HCT116 (cell line): ENCODE results near the gene SLC39A13. TPM values are rescaled to one million over a fixed set of nuclear protein-coding genes. Genes with fewer than 3 reads are reported as not detected.

ENCODE experiments used
- ATAC-seq: fragments of 200-7000 bp; cut with Tn5 transposase; 2 replicates; pipeline ENCODE4 v1.9.1; 2020; ENCODE audit warnings: mild to moderate bottlenecking, moderate library complexity
- BruUV-seq: library from RNA; stranded (reverse); fragments of 400-500 nt; replicated peaks from 2 replicates; lab custom pipeline; 2021; lab: Mats Ljungman, UMichigan
- CTCF ChIA-PET: fragments of 300-600 bp; sonication (Branson Sonifier 250); formaldehyde crosslinking; loops from one replicate; lab custom pipeline; 2021; ENCODE audit warnings: antibody characterized with exemption; lab: Charles Lee
- POLR2A ChIA-PET: fragments of 300-600, 350-600 bp; sonication (Branson Sonifier 250); formaldehyde crosslinking; loops from one replicate; lab custom pipeline; 2021; ENCODE audit warnings: antibody characterized with exemption; lab: Charles Lee
- RAD21 ChIA-PET, 2 experiments: fragments of 300-600 bp; sonication (Branson Sonifier 250); formaldehyde crosslinking; loops; one replicate each; lab custom pipeline; 2023; ENCODE audit warnings: low total read pairs in 2 of 2; ENCODE audit not compliant: uncharacterized antibody in 2 of 2, unreplicated experiment in 2 of 2, low non-redundant PET in 1 of 2; lab: Charles Lee
- DNase-seq: peaks from one replicate; pipeline ENCODE4 v3.0.0-alpha.2; 2010; ENCODE audit warnings: low read depth, low spot score
- H2AFZ ChIP-seq: fragments of 200-600 bp; shearing (Covaris generic), sonication (generic); 2 replicates; pipeline ENCODE4 v1.6.1; 2017; ENCODE audit warnings: low read depth, mixed run types, mixed read lengths, antibody characterized with exemption, low read length; ENCODE audit not compliant: poor library complexity, severe bottlenecking
- H3K27ac ChIP-seq: 2 replicates; pipeline ENCODE4 v1.5.1; 2012; ENCODE audit warnings: low read depth, low read length
- H3K27me3 ChIP-seq: fragments of 200-600 bp; sonication (generic); 2 replicates; pipeline ENCODE4 v1.6.1; 2016; ENCODE audit warnings: mixed run types, low read length, mixed read lengths; ENCODE audit not compliant: insufficient read depth
- H3K36me3 ChIP-seq, 2 experiments: fragments of 200-500 bp in 1 of 2; fragments of 200-600 bp in 1 of 2; sonication (Bioruptor generic) in 1 of 2; sonication (generic) in 1 of 2; 2 replicates each; pipeline versions ENCODE4 v1.5.1 to v1.6.1; 2014 to 2016; ENCODE audit warnings: low read length in 2 of 2, inconsistent platforms in 1 of 2, mixed read lengths in 1 of 2, mixed run types in 1 of 2; ENCODE audit not compliant: insufficient read depth in 2 of 2, control insufficient read depth in 1 of 2
- H3K4me1 ChIP-seq, 2 experiments: fragments of 200-600 bp in 1 of 2; sonication (generic) in 1 of 2; 2 replicates each; pipeline versions ENCODE4 v1.5.1 to v1.6.1; 2012 to 2017; ENCODE audit warnings: low read length in 2 of 2, inconsistent platforms in 1 of 2, mild to moderate bottlenecking in 1 of 2, mixed read lengths in 1 of 2, mixed run types in 1 of 2, moderate library complexity in 1 of 2; ENCODE audit not compliant: insufficient read depth in 2 of 2, control insufficient read depth in 1 of 2
- H3K4me2 ChIP-seq: fragments of 200-600 bp; sonication (generic); 2 replicates; pipeline ENCODE4 v1.6.1; 2017; ENCODE audit warnings: mixed run types, low read length, mixed read lengths
- H3K4me3 ChIP-seq, 2 experiments: fragments of 200-600 bp in 1 of 2; sonication (generic) in 1 of 2; replicated peaks in 1 of 2; 2 replicates each; pipeline ENCODE4 v1.5.1; 2011 to 2016; ENCODE audit warnings: low read length in 2 of 2, control low read depth in 1 of 2, low read depth in 1 of 2, mild to moderate bottlenecking in 1 of 2, mixed read lengths in 1 of 2, mixed run types in 1 of 2
- H3K79me2 ChIP-seq: fragments of 200-600 bp; sonication (generic); 2 replicates; pipeline ENCODE4 v1.6.1; 2017; ENCODE audit warnings: mild to moderate bottlenecking, mixed run types, low read length, moderate library complexity, mixed read lengths; ENCODE audit not compliant: insufficient read depth
- H3K9ac ChIP-seq: fragments of 200-600 bp; sonication (generic); 2 replicates; pipeline ENCODE4 v1.6.1; 2016; ENCODE audit warnings: low read length, mixed read lengths
- H3K9me2 ChIP-seq: fragments of 200-600 bp; sonication (generic), shearing (Covaris generic); 2 replicates; pipeline ENCODE4 v1.6.1; 2017; ENCODE audit warnings: mixed run types, mild to moderate bottlenecking, moderate library complexity; ENCODE audit not compliant: insufficient read depth
- H3K9me3 ChIP-seq, 2 experiments: fragments of 200-500 bp in 1 of 2; fragments of 200-600 bp in 1 of 2; sonication (Bioruptor generic) in 1 of 2; sonication (generic) in 1 of 2; 2 replicates each; pipeline ENCODE4 v1.6.1; 2014 to 2017; ENCODE audit warnings: low read length in 2 of 2, mixed read lengths in 2 of 2, inconsistent platforms in 1 of 2, low read depth in 1 of 2, mild to moderate bottlenecking in 1 of 2, mixed run types in 1 of 2, moderate library complexity in 1 of 2; ENCODE audit not compliant: control insufficient read depth in 1 of 2, insufficient read depth in 1 of 2
- H4K20me1 ChIP-seq: fragments of 200-600 bp; sonication (generic), shearing (Covaris generic); 2 replicates; pipeline ENCODE4 v1.6.1; 2017; ENCODE audit warnings: mixed run types, mild to moderate bottlenecking, moderate library complexity; ENCODE audit not compliant: insufficient read depth
- CBX3 ChIP-seq: IDR thresholded peaks from 2 replicates; pipeline ENCODE4 v1.6.1; 2012; ENCODE audit warnings: low read depth
- EGR1 ChIP-seq: IDR thresholded peaks from 2 replicates; pipeline ENCODE4 v1.6.1; 2012; ENCODE audit warnings: low read depth
- EZH2 ChIP-seq: fragments of 200-600 bp; sonication (generic); IDR thresholded peaks from 2 replicates; pipeline ENCODE4 v1.6.1; 2017; ENCODE audit warnings: antibody characterized with exemption, mixed run types
- EZH2phosphoT487 ChIP-seq: fragments of 200-600 bp; IDR thresholded peaks from 2 replicates; pipeline ENCODE4 v1.6.1; 2018; ENCODE audit warnings: antibody characterized with exemption, borderline replicate concordance
- FOSL1 ChIP-seq: IDR thresholded peaks from 2 replicates; pipeline ENCODE4 v1.6.1; 2012; ENCODE audit warnings: low read depth
- POLR2A ChIP-seq: IDR thresholded peaks from 2 replicates; pipeline ENCODE4 v1.7.0; 2011; ENCODE audit warnings: borderline replicate concordance; ENCODE audit not compliant: insufficient read depth, insufficient read length; ENCODE audit errors: extremely low read depth
- POLR2AphosphoS5 ChIP-seq: IDR thresholded peaks from 2 replicates; pipeline ENCODE4 v1.6.1; 2011; ENCODE audit warnings: mild to moderate bottlenecking, low read depth, low read length, moderate library complexity
- RAD21 ChIP-seq: IDR thresholded peaks from 2 replicates; pipeline ENCODE4 v1.6.1; 2012; ENCODE audit warnings: low read depth, mild to moderate bottlenecking
- SIN3A ChIP-seq: IDR thresholded peaks from 2 replicates; pipeline ENCODE4 v1.6.1; 2012; ENCODE audit warnings: low read depth
- SRF ChIP-seq: IDR thresholded peaks from 2 replicates; pipeline ENCODE4 v1.6.1; 2012; ENCODE audit warnings: low read depth
- YY1 ChIP-seq: IDR thresholded peaks from 2 replicates; pipeline ENCODE4 v1.6.1; 2011; ENCODE audit warnings: low read length, low read depth, moderate library complexity, mild to moderate bottlenecking; ENCODE audit not compliant: insufficient replicate concordance; ENCODE audit errors: extremely low read depth
- intact Hi-C: fragments of 100-400 bp; cut with micrococcal nuclease; formaldehyde crosslinking; loops from 2 replicates; pipeline ENCODE4 v1.10.0; 2022
- total RNA-seq: library from RNA; stranded (reverse); gene quantifications from one replicate; pipeline ENCODE4 v1.2.1, GENCODE V29; 2021; ENCODE audit not compliant: unreplicated experiment
- TF ChIP-seq, protein P1 (sequence below): IDR thresholded peaks from 2 replicates; pipeline ENCODE4 v1.6.1; 2012
- TF ChIP-seq, protein P2 (sequence below): IDR thresholded peaks from 2 replicates; pipeline ENCODE4 v1.6.1; 2012; ENCODE audit warnings: low read depth

Gene SLC39A13
- total RNA-seq, 1 experiment from 2014 or later: 23.9 TPM

DNA sequence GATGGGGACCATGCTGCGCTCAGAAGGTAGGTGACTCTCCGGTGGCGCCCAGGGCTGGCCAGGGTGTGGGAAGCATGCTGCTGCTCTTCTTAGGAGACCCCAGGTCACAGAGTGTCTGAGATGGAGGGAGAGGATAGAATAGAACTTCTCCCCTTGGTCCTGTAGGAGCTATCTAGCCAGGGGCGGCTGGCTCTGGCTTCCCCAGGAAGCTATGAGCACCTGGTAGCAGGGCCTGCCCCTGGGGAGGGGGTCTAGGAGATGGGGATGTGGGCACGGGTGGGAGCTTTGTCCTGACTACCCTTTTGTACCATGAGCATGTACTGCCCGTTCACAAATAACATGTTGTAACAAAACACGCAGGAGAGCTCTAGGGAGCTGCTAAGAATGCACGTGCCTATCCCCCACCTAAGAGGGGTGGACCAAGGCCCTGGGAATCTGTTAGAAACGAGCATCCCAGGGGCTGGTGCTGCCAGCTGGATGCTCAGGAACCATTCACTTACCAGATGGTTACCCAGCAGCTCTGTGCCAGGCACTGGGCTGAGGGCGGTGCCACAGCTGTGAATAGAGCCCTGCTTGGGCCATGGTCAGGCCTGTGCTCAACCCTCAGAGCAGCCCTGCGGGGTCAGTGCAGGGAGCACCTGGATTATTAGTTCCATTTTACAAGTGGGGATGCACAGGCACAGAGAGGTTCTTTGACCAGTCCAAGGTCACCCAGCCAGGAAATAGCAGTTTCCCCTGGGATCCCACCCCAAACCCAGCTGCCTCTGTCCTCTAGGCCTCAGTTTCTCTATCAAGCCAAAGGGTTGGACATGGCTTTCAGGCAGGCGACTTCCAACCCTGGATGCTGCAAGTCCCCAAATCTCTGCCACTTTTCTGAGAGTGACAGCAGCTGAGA lies 2.2 kb downstream of the SLC39A13 start:
- no peak for DNase-seq
- Histone ChIP-seq H3K79me2 (peaks cover 7% of the 10 kb centered on the region; the same call in 1 of the 2 replicates), H3K4me2 (no peak overlapping the region), H3K27me3 (no peaks in the 10 kb centered on the region), H3K27ac (no peak overlapping the region), H4K20me1 (no peaks in the 10 kb centered on the region), H3K9me3 (no peaks in the 10 kb centered on the region), H3K36me3 (peaks cover 0 to 4% of the 10 kb centered on the region in 2 experiments; a peak in 2 of 4 replicates), H3K9me2 (no peaks in the 10 kb centered on the region), H3K4me1 (peaks cover 32 to 41% of the 10 kb centered on the region in 2 experiments), H3K9ac (no peak overlapping the region), H3K4me3 (no peak overlapping the region), H2AFZ (no peak overlapping the region)
- ATAC-seq: no peak
- RAD21 ChIA-PET: no interaction called here
- POLR2A ChIA-PET: no interaction called here
- intact Hi-C loops: no loop called here
- CTCF ChIA-PET: interaction anchor here (0.8 to 1.7 kb wide), 2 partner anchors 16 to 36 kb away, joined by 4 to 12 read pairs; partner anchors contain the start of gene PSMC3
- no peak for TF ChIP-seq EZH2phosphoT487
- no peak for TF ChIP-seq FOSL1
- no TSS peak for BruUV-seq

DNA sequence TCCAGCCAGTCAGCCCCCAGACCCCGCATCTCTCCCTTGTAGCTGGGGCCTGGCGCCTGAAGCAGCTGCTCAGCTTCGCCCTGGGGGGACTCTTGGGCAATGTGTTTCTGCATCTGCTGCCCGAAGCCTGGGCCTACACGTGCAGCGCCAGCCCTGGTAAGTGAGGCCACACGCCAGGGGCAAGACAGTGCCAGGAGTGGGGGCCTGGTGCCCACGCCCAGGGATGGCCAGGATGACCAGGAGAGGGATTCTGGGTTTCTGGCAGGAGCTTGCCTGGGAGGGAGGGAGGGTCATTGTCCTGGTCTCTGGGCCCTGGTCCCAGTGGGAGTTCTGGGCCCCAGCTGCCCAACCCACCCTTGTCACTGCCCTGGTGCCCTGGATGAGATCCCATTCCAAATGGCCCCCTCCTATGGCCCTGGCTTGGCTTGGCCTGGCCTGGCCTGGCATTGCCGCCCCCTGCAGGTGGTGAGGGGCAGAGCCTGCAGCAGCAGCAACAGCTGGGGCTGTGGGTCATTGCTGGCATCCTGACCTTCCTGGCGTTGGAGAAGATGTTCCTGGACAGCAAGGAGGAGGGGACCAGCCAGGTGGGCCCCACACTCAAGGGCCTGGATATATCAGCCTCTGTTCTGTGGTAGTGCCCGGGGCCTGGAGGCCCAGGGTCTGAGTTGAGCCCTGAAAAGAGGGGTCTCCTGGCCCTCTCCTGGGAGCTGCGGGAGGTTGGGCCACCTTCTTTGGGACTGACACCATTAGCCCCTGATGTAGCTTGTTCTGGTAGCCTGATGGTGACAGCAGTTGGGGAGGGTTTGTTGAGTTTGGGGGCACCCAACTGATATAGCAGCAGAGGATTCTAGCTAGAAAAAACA lies 3.7 kb downstream of the SLC39A13 start:
- ChIA-PET POLR2A (interaction anchor here (1.0 kb wide), 1 partner anchor 35 kb away, joined by 3 read pairs; no protein-coding TSS in a partner anchor), CTCF (interaction anchor here (0.6 to 1.7 kb wide), 6 partner anchors 14 to 697 kb away, joined by 3 to 12 read pairs (median 4); partner anchors contain the start of gene PSMC3), RAD21 (no interaction called here)
- no peaks in the 10 kb centered on the region for H3K27me3 ChIP-seq
- no peaks in the 10 kb centered on the region for H4K20me1 ChIP-seq
- ATAC-seq (peak; percentile 23), DNase-seq (peak; percentile 21)
- intact Hi-C loops: no loop called here
- H3K27ac ChIP-seq: no peak overlapping the region
- H3K36me3 ChIP-seq: peaks cover 0 to 4% of the 10 kb centered on the region in 2 experiments; a peak in 2 of 4 replicates
- no peak overlapping the region for H2AFZ ChIP-seq
- H3K79me2 ChIP-seq: peaks cover 7% of the 10 kb centered on the region; the same call in 1 of the 2 replicates
- no TSS peak for BruUV-seq
- H3K4me2 ChIP-seq: no peak overlapping the region
- no peaks in the 10 kb centered on the region for H3K9me2 ChIP-seq
- no peak overlapping the region for H3K9ac ChIP-seq
- no peaks in the 10 kb centered on the region for H3K9me3 ChIP-seq
- no peak overlapping the region for H3K4me3 ChIP-seq
- peaks cover 37 to 51% of the 10 kb centered on the region in 2 experiments for H3K4me1 ChIP-seq
- TF ChIP-seq EZH2: no peak
- no peak for TF ChIP-seq POLR2AphosphoS5
- TF ChIP-seq POLR2A: no peak
- TF ChIP-seq SRF: no peak
- TF ChIP-seq, protein P1, sequence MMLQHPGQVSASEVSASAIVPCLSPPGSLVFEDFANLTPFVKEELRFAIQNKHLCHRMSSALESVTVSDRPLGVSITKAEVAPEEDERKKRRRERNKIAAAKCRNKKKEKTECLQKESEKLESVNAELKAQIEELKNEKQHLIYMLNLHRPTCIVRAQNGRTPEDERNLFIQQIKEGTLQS: no peak
- TF ChIP-seq YY1: no peak
- TF ChIP-seq, protein P2, sequence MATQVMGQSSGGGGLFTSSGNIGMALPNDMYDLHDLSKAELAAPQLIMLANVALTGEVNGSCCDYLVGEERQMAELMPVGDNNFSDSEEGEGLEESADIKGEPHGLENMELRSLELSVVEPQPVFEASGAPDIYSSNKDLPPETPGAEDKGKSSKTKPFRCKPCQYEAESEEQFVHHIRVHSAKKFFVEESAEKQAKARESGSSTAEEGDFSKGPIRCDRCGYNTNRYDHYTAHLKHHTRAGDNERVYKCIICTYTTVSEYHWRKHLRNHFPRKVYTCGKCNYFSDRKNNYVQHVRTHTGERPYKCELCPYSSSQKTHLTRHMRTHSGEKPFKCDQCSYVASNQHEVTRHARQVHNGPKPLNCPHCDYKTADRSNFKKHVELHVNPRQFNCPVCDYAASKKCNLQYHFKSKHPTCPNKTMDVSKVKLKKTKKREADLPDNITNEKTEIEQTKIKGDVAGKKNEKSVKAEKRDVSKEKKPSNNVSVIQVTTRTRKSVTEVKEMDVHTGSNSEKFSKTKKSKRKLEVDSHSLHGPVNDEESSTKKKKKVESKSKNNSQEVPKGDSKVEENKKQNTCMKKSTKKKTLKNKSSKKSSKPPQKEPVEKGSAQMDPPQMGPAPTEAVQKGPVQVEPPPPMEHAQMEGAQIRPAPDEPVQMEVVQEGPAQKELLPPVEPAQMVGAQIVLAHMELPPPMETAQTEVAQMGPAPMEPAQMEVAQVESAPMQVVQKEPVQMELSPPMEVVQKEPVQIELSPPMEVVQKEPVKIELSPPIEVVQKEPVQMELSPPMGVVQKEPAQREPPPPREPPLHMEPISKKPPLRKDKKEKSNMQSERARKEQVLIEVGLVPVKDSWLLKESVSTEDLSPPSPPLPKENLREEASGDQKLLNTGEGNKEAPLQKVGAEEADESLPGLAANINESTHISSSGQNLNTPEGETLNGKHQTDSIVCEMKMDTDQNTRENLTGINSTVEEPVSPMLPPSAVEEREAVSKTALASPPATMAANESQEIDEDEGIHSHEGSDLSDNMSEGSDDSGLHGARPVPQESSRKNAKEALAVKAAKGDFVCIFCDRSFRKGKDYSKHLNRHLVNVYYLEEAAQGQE: no peak
- TF ChIP-seq EGR1: no peak
- TF ChIP-seq SIN3A: no peak
- no peak for TF ChIP-seq CBX3
- peak; percentile 48; the same call in 1 of the 2 replicates for TF ChIP-seq RAD21
